HL-60/S4 treated with retinoic acid at 250 ng/mL for 4 days and 3 days (cell line): ENCODE data around the gene CBLB.
"Not testable (repeated sequence)": the region's sequence is repeated elsewhere in the genome, so short reads cannot be mapped to it uniquely, and the experiment has no call there.

Experiments used
- in situ Hi-C: fragments of 300-500 bp; cut with MboI; formaldehyde crosslinking; loops from 2 replicates; pipeline ENCODE4 v1.7.0; 2022; ENCODE audit warnings: low sequenced_read_pairs

Gene CBLB

DNA sequence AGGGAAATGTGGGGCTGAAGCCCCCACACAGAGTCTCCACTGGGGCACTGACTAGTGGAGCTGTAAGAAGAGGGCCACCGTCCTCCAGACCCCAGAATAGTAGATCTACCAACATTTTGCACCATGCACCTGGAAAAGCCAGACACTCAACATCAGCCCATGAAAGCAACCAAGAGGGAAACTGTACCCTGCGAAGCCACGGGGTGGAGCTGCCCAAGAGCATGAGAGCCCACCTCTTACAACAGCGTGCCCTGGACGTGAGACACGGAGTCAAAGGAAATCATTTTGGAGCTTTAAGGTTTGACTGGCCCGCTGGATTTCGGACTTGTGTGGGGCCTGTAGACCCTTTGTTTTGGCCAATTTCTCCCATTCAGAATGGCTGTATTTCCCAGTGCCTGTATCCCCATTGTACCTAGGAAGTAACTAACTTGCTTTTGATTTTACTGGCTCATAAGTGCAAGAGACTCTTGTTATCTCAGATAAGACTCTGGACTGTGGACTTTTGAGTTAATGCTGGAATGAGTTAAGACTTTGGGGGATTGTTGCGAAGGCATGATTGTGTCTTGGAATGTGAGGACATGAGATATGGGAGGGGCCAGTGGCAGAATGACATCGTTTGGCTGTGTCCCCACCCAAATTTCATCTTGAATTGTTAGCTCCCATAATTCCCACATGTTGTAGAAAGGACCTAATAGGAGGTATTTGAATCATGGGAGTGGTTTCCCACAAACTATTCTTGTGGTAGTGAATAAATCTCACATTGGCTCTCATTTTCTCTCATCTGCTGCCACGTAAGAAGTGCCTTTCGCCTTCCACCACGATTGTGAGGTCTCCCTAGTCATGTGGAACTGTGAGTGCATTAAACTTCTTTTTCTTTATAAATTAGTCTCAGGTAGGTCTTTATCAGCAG lies 105.8 kb downstream of the CBLB start:
- in situ Hi-C loops, result no loop called here

DNA sequence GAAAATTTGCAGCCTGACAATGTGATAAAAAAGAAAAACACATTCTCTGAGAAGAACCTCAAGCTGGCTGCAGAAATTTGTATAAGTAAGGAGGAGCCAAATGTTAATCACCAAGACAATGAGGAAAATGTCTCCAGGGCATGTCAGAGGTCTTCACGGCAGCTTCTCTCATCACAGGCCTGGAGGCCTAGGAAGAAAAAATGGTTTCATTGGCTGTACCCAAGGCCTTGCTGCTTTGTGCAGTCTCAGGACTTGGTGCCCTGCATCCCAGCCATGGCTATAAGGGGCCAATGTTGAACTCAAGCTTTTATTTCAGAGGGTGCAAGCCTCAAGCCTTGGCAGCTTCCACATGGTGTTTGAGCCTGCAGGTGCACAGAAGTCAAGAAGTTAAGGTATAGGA lies 106.6 kb downstream of the CBLB start:
- in situ Hi-C loops, result not testable (repeated sequence)

DNA sequence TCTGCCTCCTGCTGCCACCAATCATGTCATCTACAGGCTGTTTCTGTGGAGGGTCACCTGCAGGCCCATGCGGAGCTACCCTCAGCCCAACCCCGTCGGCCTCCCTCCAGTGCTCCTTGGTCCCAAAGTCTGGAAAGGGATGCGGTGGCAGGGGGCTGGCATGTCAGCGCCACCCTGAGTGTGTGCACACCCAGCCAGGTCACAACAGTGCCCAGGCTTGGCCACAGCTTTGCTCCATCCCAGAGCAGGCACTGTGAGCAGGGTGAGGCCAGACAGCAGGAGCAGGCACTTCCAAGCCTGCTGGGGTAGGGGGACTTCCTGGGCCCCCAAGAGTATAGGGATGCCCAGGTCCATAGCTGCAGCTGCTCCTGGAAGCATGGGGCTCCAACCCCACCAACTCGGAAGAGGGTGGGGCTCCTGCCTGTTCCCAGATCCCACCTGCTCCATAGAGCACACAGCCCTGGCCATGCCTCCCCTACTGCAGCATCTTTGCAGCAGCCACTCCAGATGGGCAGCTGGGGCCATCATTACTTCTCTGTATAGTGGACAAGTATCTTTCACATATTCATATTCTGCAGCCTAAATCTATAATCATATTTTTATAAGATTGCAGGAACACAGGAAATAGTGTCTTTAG lies 109.3 kb downstream of the CBLB start:
- in situ Hi-C loops, result no loop called here

DNA sequence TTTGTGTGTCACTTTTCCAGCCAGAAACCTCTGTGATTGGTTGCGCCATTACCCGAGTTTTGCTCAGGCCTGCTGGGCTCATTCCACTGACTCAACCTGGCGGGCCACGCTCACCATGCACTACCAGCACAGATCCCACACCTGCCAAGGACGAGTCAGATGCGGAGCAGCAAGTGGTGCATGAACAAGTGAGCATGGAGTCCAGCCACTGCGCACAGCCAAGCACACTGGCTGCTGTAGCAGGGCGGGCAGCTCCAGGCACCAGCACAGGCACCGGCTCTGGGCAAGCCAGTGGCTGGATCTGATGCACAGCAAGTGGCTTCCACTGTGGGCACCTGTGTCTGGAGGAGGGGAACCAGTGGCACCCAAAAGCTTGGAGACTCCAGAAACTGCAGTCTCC lies 110.4 kb downstream of the CBLB start:
- in situ Hi-C loops, result no loop called here

DNA sequence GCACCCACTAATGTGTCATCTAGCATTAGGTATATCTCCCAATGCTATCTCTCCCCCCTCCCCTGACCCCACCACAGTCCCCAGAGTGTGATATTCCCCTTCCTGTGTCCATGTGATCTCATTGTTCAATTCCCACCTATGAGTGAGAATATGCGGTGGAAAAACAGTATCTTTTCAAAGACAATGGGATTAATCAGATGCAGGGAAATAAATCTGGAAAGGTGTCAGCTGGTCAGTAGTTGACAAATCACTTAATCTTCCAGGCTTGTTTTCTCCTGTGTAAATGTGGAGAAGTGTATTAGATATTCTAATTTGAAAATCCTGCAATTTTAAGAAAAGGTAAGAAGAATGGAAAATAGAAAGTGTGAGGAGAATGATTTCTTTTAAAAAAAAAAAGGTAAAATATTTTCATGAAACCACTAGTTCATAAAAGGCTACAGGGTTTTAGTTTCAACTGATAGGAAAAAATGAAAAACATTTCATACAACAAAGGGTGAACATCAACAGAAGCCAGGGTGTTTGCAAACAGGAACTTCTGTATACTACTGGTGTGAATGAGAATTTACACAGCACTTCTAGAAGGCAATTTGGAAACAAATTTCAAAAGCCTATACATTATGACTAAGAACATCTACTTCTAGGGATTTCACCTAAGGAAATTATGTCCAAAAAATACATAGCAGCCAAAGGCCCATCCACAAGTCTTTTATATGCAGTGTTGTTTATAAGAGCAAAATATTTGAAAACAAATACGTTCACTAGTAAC lies 113.5 kb downstream of the CBLB start:
- in situ Hi-C loops, result no loop called here

DNA sequence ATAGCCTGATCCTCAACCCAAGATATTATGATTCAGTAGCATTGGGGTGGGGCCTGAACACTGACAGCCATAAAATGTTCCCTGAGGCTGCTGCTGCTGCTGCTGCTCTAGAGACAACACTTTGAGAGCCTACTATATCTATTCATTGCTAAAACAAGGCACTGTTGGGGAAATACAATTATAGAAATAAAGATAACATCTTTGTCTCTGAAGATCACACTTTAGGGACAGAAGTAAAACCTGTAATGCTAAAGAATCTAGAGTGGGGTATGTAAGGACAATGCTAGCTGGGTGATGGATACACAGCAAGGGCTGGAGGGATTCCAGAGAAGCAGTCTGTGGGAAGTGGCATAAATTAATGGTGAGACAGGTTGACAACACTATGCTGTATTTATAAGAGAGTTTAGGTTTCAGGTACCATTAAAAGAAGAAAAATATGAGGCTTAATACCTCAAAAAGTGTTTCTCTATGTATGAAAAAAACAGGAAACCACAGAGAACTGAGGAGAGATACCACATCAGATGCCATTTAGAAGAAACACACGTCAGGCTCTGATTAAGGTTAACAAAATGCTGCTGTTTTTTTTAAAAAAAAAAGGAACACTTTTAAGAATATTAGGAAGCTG lies 115.9 kb downstream of the CBLB start:
- in situ Hi-C loops, result no loop called here

DNA sequence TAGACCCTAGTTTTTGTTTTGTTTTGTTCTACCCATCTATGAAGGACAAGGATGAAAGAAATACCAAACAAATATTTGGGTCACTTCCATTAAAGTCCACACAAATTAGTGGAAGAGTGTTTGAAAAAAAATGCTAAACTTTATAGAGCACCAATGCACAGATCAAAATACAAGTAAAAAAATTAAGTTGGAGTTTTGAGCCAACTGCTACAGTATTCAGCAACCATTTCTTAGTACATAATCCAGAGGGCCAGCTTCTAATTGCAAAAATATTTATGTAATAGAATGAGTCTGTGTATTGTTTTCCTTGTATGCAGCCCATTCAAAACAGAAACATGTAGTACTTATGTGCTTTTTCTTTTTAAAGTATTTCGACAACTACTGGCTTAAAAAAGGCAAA lies 121.1 kb downstream of the CBLB start:
- in situ Hi-C loops, result no loop called here

GRCh38 chr3:105747060-105747541 lies 121.7 kb downstream of the CBLB start:
- in situ Hi-C loops, result no loop called here

- in situ Hi-C loops, result no loop called here
These were observed 122.4 kb downstream of the CBLB start for GRCh38 chr3:105746231-105746996.

- in situ Hi-C loops, result no loop called here
These were observed 123.8 kb downstream of the CBLB start for GRCh38 chr3:105745046-105745445.

DNA sequence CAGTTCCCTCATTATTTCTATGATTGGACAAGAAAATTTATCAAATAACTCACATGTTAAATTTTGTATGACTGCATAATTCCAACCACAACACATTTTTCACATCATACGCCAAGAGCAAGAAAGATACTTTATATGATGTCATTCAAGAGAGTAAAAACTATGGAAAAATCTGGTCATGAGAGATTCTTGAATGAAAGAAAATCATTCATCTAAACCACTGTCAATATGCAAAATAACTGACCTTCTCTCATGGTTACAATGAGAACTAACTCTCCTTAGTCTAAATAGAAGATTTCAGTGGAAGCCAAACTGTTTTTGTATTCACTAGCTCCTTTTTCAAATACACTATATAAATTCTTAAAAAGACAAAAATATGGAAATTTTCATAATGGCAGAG lies 124.6 kb downstream of the CBLB start:
- in situ Hi-C loops, result no loop called here

- in situ Hi-C loops, result no loop called here
These were observed 135.5 kb downstream of the CBLB start for GRCh38 chr3:105733356-105733755.

- in situ Hi-C loops, result no loop called here
These were observed 137.1 kb downstream of the CBLB start for GRCh38 chr3:105731686-105732085.

GRCh38 chr3:105730801-105731354 lies 137.9 kb downstream of the CBLB start:
- in situ Hi-C loops, result no loop called here

GRCh38 chr3:105729667-105730066 lies 139.1 kb downstream of the CBLB start:
- in situ Hi-C loops, result no loop called here

GRCh38 chr3:105728771-105729312 lies 140.0 kb downstream of the CBLB start:
- in situ Hi-C loops, result no loop called here

DNA sequence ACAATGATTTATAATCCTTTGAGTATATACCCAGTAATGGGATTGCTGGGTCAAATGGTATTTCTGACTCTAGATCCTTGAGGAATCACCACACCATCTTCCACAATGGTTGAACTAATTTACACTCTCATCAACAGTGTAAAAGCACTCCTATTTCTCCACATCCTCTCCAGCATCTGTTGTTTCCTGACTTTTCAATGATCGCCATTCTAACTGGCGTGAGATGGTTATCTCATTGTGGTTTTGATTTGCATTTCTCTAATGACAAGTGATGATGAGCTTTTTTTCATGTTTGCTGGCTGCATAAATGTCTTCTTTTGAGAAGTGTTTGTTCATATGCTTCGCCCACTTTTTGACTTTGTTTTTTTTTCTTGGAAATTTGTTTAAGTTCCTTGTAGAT lies 141.8 kb downstream of the CBLB start:
- in situ Hi-C loops, result not testable (repeated sequence)

GRCh38 chr3:105722943-105723556 lies 145.8 kb downstream of the CBLB start:
- in situ Hi-C loops, result no loop called here

DNA sequence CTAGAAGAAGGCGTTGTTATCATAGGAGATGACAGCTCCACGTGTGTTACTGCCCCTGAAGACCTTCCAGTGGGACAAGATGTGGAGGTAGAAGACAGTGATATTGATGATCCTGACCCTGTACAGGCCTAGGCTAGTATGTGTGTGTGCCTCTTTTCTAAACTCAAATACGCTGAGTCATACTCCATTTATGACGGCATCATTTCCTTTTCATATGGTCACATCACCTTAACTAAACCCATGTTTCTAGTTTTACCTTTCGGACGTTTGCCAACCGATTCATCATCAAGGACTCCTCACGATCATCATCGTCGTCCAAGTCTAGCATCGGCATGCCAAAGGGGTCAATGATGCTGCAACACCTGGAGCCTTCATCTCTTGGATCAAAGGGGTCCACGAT lies 149.0 kb downstream of the CBLB start:
- in situ Hi-C loops, result no loop called here
